ENCODE results near the gene HASPIN.

GRCh38 chr17:3681565-3681964 is 42.1 kb upstream of the HASPIN start:
- TF ChIP-seq, protein P1, sequence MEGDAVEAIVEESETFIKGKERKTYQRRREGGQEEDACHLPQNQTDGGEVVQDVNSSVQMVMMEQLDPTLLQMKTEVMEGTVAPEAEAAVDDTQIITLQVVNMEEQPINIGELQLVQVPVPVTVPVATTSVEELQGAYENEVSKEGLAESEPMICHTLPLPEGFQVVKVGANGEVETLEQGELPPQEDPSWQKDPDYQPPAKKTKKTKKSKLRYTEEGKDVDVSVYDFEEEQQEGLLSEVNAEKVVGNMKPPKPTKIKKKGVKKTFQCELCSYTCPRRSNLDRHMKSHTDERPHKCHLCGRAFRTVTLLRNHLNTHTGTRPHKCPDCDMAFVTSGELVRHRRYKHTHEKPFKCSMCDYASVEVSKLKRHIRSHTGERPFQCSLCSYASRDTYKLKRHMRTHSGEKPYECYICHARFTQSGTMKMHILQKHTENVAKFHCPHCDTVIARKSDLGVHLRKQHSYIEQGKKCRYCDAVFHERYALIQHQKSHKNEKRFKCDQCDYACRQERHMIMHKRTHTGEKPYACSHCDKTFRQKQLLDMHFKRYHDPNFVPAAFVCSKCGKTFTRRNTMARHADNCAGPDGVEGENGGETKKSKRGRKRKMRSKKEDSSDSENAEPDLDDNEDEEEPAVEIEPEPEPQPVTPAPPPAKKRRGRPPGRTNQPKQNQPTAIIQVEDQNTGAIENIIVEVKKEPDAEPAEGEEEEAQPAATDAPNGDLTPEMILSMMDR (IDR thresholded peaks at IDR 0.05; ENCODE audit: low read depth, low read length) = no peak
- TF ChIP-seq POLR2A (IDR thresholded peaks at IDR 0.05; ENCODE audit: extremely low read depth, insufficient read length) (no peak), MAX (IDR thresholded peaks at IDR 0.05; ENCODE audit: low read depth, low read length) (no peak)

Measured in NB4 (cell line).